RWPE2 (cell line): ENCODE measurements around the gene PAQR3.
A peak's percentile ranks its signal among the peaks of the same experiment; 100 is the strongest.

Experiments used
- ATAC-seq: fragments of 200-7000 bp; cut with Tn5 transposase; 3 replicates; pipeline ENCODE4 v1.9.1; 2021; ENCODE audit warnings: low read depth
- DNase-seq: peaks from one replicate; pipeline ENCODE4 v3.0.0-alpha.2; 2020; ENCODE audit warnings: low spot score
- H3K27ac ChIP-seq: fragments of 450-650 bp; 2 replicates; pipeline ENCODE4 v1.5.1; 2017; ENCODE audit warnings: mild to moderate bottlenecking; ENCODE audit not compliant: poor library complexity, severe bottlenecking
- H3K27me3 ChIP-seq: fragments of 250-450 bp; sonication (Bioruptor Pico); 2 replicates; pipeline ENCODE4 v1.5.1; 2021; ENCODE audit warnings: mild to moderate bottlenecking, moderate library complexity; ENCODE audit not compliant: insufficient read depth, poor library complexity, severe bottlenecking
- H3K36me3 ChIP-seq: fragments of 250-450 bp; sonication (Bioruptor Pico); 2 replicates; pipeline ENCODE4 v1.5.1; 2020; ENCODE audit warnings: low read depth, mild to moderate bottlenecking, moderate library complexity
- H3K4me1 ChIP-seq: fragments of 250-450 bp; sonication (Bioruptor Pico); 2 replicates; pipeline ENCODE4 v1.5.1; 2021; ENCODE audit warnings: mild to moderate bottlenecking, moderate library complexity; ENCODE audit not compliant: insufficient read depth, poor library complexity, severe bottlenecking
- H3K4me3 ChIP-seq: fragments of 250-450 bp; sonication (Bioruptor Pico); 2 replicates; pipeline ENCODE4 v1.5.1; 2021; ENCODE audit warnings: mild to moderate bottlenecking, moderate library complexity; ENCODE audit not compliant: severe bottlenecking
- H3K9me3 ChIP-seq: fragments of 250-450 bp; sonication (Bioruptor Pico); 2 replicates; pipeline ENCODE4 v1.5.1; 2021; ENCODE audit warnings: mild to moderate bottlenecking, moderate library complexity; ENCODE audit not compliant: severe bottlenecking
- TF ChIP-seq, protein P1 (sequence below): fragments of 450-650 bp; IDR thresholded peaks from one replicate; pipeline ENCODE4 v1.5.1; 2017; ENCODE audit warnings: mild to moderate bottlenecking, moderate library complexity; ENCODE audit not compliant: poor library complexity, severe bottlenecking

Gene PAQR3

DNA sequence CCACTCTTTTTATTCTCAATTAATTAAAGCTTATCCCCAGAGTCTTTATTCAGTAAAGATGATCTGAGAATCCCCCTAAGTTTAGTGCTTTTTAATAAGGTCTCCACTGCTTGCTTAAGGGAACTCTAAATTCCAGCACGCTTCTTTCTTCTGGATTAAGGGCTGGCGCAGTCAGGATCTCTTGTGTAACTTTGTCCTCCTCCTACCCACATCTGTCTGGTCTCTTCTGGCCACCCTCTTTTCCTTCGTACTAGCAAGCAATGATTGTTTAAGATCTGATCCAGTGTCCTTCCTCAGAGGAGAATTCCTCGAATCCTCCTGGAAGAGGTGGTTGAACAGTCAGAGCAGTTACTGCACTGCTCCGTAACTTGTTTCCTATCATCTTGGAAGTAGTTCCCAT, 14.0 kb upstream of the PAQR3 start:
- Histone ChIP-seq H3K4me3 (no peak overlapping the region), H3K9me3 (no peaks in the 10 kb centered on the region), H3K27ac (no peak overlapping the region), H3K4me1 (no peaks in the 10 kb centered on the region), H3K27me3 (no peaks in the 10 kb centered on the region), H3K36me3 (no peaks in the 10 kb centered on the region)
- ATAC-seq (no peak), DNase-seq (no peak)
- TF ChIP-seq, protein P1, sequence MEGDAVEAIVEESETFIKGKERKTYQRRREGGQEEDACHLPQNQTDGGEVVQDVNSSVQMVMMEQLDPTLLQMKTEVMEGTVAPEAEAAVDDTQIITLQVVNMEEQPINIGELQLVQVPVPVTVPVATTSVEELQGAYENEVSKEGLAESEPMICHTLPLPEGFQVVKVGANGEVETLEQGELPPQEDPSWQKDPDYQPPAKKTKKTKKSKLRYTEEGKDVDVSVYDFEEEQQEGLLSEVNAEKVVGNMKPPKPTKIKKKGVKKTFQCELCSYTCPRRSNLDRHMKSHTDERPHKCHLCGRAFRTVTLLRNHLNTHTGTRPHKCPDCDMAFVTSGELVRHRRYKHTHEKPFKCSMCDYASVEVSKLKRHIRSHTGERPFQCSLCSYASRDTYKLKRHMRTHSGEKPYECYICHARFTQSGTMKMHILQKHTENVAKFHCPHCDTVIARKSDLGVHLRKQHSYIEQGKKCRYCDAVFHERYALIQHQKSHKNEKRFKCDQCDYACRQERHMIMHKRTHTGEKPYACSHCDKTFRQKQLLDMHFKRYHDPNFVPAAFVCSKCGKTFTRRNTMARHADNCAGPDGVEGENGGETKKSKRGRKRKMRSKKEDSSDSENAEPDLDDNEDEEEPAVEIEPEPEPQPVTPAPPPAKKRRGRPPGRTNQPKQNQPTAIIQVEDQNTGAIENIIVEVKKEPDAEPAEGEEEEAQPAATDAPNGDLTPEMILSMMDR = no peak

DNA sequence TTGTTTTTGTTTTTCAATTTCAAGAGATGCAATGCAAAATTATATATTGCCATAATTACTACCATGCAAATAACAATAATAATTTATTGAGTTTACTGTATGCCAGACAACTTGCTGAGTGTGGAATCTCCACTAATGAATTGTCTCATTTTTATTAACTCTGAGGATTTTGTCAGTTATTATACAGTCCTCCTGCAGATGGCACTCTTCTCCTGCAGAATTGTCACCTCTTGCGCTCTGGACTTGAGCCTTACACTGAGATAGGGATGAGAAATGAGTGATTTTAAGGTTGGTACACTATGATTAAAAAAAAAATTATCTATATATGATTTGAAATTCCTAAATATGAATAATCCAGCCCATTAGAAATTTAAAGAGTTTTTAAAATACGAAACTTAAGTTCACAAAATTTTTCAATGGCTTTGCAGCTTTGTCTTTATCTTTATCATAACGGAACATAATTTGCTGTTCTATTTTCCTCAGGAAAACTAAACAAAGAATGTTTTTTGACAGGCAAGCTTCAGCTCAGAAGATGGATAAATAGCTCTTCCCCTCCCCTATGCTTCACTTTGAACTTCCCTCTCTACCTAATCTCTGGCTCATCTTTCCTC, 12.7 kb upstream of the PAQR3 start:
- H3K36me3 ChIP-seq = no peaks in the 10 kb centered on the region
- DNase-seq = no peak
- no peak overlapping the region for H3K27ac ChIP-seq
- H3K27me3 ChIP-seq = no peaks in the 10 kb centered on the region
- TF ChIP-seq, protein P1 = peak; percentile 88
- no peak overlapping the region for H3K4me3 ChIP-seq
- no peaks in the 10 kb centered on the region for H3K9me3 ChIP-seq
- peak; percentile 62 for ATAC-seq
- H3K4me1 ChIP-seq = no peaks in the 10 kb centered on the region

DNA sequence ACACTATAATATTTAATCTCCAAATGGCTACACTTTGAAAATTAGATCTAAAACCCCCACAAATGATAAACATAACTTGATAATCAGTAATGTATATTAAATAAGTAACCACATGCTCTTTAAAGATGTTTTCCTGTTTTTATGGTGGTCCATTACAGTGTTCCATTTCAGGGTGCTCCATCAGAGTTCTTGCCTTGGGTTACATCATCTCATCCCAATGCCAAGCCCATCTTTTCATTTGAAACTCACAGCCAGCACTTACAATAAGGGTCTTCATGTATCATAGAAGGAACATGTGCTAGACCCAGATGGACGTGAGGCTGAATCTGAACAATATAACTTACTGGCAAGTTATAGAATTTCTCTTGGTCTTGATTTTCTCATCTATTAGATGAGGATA, 10.5 kb upstream of the PAQR3 start:
- no peaks in the 10 kb centered on the region for H3K36me3 ChIP-seq
- TF ChIP-seq, protein P1 = no peak
- no peaks in the 10 kb centered on the region for H3K27me3 ChIP-seq

DNA sequence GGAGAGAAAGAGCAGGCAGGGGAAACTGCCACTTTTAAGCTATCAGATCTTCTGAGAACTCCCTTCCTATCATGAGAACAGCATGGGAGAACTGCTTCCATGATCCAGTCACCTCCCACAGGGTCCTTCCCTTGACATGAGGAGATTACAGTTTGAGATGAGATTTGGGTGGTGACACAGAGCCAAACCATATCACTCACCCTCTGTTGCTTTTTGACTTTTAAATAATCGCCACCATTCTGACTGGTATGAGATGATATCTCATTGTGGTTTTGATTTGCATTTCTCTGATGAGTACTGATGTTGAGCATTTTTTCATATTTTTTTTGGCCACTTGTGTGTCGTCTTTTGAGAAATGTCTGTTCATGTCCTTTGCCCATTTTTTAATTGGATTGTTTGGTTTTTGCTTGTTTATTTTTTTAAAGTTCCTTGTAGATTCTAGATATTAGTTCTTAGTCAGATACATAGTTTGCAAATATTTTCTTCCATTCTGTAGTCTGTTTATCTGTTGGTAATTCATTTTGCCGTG, 6.5 kb upstream of the PAQR3 start:
- H3K27ac ChIP-seq = no peak overlapping the region
- no peak for ATAC-seq

More for the DNA sequence above, 10.5 kb upstream of the PAQR3 start:
- H3K4me3 ChIP-seq = no peak overlapping the region
- DNase-seq = no peak
- ATAC-seq = no peak
- H3K27ac ChIP-seq = no peak overlapping the region
- H3K4me1 ChIP-seq = no peaks in the 10 kb centered on the region
- H3K9me3 ChIP-seq = no peaks in the 10 kb centered on the region

DNA sequence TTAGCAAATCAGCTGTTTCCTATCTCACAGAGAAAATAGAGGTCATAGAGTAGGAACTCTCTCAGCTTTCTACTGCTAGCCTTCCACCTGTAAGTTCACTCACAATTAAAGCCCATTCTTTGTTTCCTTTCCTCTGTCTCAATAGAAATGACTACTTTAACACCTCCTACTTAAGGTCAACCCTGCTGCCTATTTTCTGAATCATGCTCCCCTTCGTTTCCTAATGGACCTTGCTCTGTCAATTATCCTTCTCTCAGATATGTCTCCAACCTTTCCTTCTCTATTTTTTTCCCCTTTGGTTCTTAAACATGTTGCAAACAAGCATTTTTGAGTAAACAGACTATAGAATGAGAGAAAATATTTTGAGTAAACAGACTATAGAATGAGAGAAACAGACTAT, 5.1 kb upstream of the PAQR3 start:
- TF ChIP-seq, protein P1 = no peak
- ATAC-seq = no peak
- Histone ChIP-seq H3K4me3 (no peak overlapping the region), H3K4me1 (no peaks in the 10 kb centered on the region), H3K9me3 (no peaks in the 10 kb centered on the region), H3K27ac (no peak overlapping the region), H3K36me3 (no peaks in the 10 kb centered on the region), H3K27me3 (no peaks in the 10 kb centered on the region)
- no peak for DNase-seq

More for the DNA sequence above, 6.5 kb upstream of the PAQR3 start:
- H3K9me3 ChIP-seq = no peaks in the 10 kb centered on the region
- no peaks in the 10 kb centered on the region for H3K36me3 ChIP-seq
- TF ChIP-seq, protein P1 = no peak
- H3K27me3 ChIP-seq = no peaks in the 10 kb centered on the region
- H3K4me1 ChIP-seq = no peaks in the 10 kb centered on the region
- no peak for DNase-seq
- H3K4me3 ChIP-seq = no peak overlapping the region
